ENCODE results near the gene AMHR2.
"Not testable (repeated sequence)": the region's sequence is repeated elsewhere in the genome, so short reads cannot be mapped to it uniquely, and the experiment has no call there.

AMHR2 gene

GRCh38 chr12:53380794-53381730 lies 42.6 kb upstream of the AMHR2 start:
- peak overlapping the region; percentile 65 for H3K4me3 ChIP-seq (ENCODE audit: low read depth, low read length)
- no peak for TF ChIP-seq CTCF (IDR thresholded peaks at IDR 0.05; ENCODE audit: low read depth, low read length, missing control alignments)
- DNase-seq (ENCODE audit: low read depth), result no peak

DNA sequence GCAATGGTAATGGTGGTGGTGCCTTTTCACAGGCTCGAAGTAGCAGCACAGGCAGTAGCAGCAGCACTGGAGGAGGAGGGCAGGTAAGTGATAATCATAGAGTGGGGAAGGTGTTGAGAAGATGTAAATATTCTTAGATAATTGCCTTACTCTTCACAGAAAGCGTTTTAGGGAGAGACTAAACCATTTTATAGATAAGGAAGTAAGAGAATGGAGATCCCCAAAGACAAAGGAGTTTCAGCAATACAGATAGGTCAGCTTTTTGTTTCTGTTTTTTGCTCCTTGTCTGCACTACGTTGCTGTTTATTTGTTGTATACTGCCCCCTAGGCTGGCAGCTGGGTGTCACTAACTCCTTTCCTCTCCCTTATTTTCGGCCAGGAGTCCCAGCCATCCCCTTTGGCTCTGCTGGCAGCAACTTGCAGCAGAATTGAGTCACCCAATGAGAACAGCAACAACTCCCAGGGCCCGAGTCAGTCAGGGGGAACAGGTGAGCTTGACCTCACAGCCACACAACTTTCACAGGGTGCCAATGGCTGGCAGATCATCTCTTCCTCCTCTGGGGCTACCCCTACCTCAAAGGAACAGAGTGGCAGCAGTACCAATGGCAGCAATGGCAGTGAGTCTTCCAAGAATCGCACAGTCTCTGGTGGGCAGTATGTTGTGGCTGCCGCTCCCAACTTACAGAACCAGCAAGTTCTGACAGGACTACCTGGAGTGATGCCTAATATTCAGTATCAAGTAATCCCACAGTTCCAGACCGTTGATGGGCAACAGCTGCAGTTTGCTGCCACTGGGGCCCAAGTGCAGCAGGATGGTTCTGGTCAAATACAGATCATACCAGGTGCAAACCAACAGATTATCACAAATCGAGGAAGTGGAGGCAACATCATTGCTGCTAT lies 41.7 kb upstream of the AMHR2 start:
- H3K4me3 ChIP-seq (ENCODE audit: low read depth, low read length), result peak overlapping the region; percentile 65; the same call in 1 of the 2 replicates
- peak; percentile 57 for DNase-seq (ENCODE audit: low read depth)
- TF ChIP-seq CTCF (IDR thresholded peaks at IDR 0.05; ENCODE audit: low read depth, low read length, missing control alignments), result peak; percentile 67

DNA sequence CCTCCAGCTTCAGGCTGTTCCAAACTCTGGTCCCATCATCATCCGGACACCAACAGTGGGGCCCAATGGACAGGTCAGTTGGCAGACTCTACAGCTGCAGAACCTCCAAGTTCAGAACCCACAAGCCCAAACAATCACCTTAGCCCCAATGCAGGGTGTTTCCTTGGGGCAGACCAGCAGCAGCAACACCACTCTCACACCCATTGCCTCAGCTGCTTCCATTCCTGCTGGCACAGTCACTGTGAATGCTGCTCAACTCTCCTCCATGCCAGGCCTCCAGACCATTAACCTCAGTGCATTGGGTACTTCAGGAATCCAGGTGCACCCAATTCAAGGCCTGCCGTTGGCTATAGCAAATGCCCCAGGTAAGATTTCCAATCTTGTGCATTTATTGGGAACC lies 40.4 kb upstream of the AMHR2 start:
- no peak for TF ChIP-seq CTCF (IDR thresholded peaks at IDR 0.05; ENCODE audit: low read depth, low read length, missing control alignments)
- H3K4me3 ChIP-seq (ENCODE audit: low read depth, low read length), result peak overlapping the region; percentile 8; the same call in 1 of the 2 replicates
- DNase-seq (ENCODE audit: low read depth), result no peak

- not testable (repeated sequence) for DNase-seq (ENCODE audit: low read depth); H3K4me3 ChIP-seq (ENCODE audit: low read depth, low read length)
These were observed 37.3 kb upstream of the AMHR2 start for GRCh38 chr12:53386381-53386780.

- no peak for DNase-seq (ENCODE audit: low read depth)
- TF ChIP-seq CTCF (IDR thresholded peaks at IDR 0.05; ENCODE audit: low read depth, low read length, missing control alignments), result no peak
- H3K4me3 ChIP-seq (ENCODE audit: low read depth, low read length), result no peak overlapping the region
These were observed 34.7 kb upstream of the AMHR2 start for GRCh38 chr12:53388932-53389331.

GRCh38 chr12:53389702-53390101 lies 34.0 kb upstream of the AMHR2 start:
- no peak for DNase-seq (ENCODE audit: low read depth)
- TF ChIP-seq CTCF (IDR thresholded peaks at IDR 0.05; ENCODE audit: low read depth, low read length, missing control alignments), result no peak
- H3K4me3 ChIP-seq (ENCODE audit: low read depth, low read length), result no peak overlapping the region

DNA sequence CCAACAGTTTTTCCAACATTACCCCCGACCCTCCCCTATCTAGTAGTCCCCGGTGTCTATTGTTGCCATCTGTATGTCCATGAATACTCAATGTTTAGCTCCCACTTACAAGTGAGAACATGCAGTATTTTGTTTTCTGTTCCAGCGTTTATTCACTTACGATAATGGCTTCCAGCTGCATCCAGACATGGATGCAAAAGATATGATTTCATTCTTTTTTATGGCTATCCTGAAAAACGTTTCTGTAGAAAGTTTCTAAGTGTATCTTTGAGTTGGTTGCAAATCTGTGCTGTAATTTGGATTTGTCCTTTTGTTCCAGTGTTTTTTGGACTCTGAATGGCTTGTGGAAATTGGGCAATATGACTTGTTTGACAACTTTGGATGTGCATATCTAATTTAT lies 31.9 kb upstream of the AMHR2 start:
- H3K4me3 ChIP-seq (ENCODE audit: low read depth, low read length), result no peak overlapping the region
- no peak for TF ChIP-seq CTCF (IDR thresholded peaks at IDR 0.05; ENCODE audit: low read depth, low read length, missing control alignments)
- DNase-seq (ENCODE audit: low read depth), result no peak
